K562 (cell line): ENCODE results near the gene DHPS. TPM values are rescaled to one million over a fixed set of nuclear protein-coding genes. Genes with fewer than 3 reads are reported as not detected.

Experiments
- CBFB ChIP-seq: sonication (generic); formaldehyde crosslinking; IDR thresholded peaks from 2 replicates; pipeline ENCODE4 v1.4.0; 2020; ENCODE audit warnings: mild to moderate bottlenecking, missing genetic modification reagents
- COPS2 ChIP-seq: fragments of 450-650 bp; conservative IDR thresholded peaks from 2 replicates; pipeline ENCODE4 v1.6.1; 2016; ENCODE audit warnings: mild to moderate bottlenecking, moderate library complexity
- HNRNPK ChIP-seq: fragments of 200-400 bp; formaldehyde crosslinking; IDR thresholded peaks from one replicate; pipeline ENCODE4 v1.6.1; 2018; ENCODE audit warnings: mild to moderate bottlenecking, low read depth, low read length; ENCODE audit not compliant: poor library complexity, severe bottlenecking
- MCM2 ChIP-seq: fragments of 450-650 bp; IDR thresholded peaks from 2 replicates; pipeline ENCODE4 v1.6.1; 2017; ENCODE audit warnings: low read depth, mild to moderate bottlenecking
- MEF2A ChIP-seq: IDR thresholded peaks from 2 replicates; pipeline ENCODE4 v1.6.1; 2011; ENCODE audit warnings: low read depth, mild to moderate bottlenecking, low read length, moderate library complexity; ENCODE audit not compliant: control insufficient read depth
- MYBL2 ChIP-seq, 2 experiments: fragments of 450-650 bp in 1 of 2; sonication (generic) in 1 of 2; formaldehyde crosslinking in 1 of 2; IDR thresholded peaks; 2 replicates each; pipeline versions ENCODE4 v1.6.1 to v1.8.1; 2017 to 2022; ENCODE audit warnings: borderline replicate concordance in 1 of 2, inconsistent platforms in 1 of 2, low read depth in 1 of 2, mild to moderate bottlenecking in 1 of 2, missing genetic modification reagents in 1 of 2, moderate library complexity in 1 of 2
- PCBP2 ChIP-seq: fragments of 200-400 bp; formaldehyde crosslinking; IDR thresholded peaks from 2 replicates; pipeline ENCODE4 v1.6.1; 2018; ENCODE audit warnings: low read length, low read depth, mild to moderate bottlenecking, moderate library complexity; ENCODE audit not compliant: poor library complexity, severe bottlenecking
- PTRF ChIP-seq: fragments of 450-650 bp; IDR thresholded peaks from 2 replicates; pipeline ENCODE4 v1.6.1; 2016; ENCODE audit warnings: mild to moderate bottlenecking, missing genetic modification characterization, missing compliant biosample characterization
- RBM25 ChIP-seq: fragments of 200-400 bp; formaldehyde crosslinking; IDR thresholded peaks from 2 replicates; pipeline ENCODE4 v1.6.1; 2018; ENCODE audit warnings: low read length, low read depth, moderate library complexity; ENCODE audit not compliant: severe bottlenecking
- ZNF436 ChIP-seq: fragments of 250-450, 450-650 bp; sonication (Bioruptor Pico); formaldehyde crosslinking; IDR thresholded peaks from 2 replicates; pipeline ENCODE4 v1.7.0; 2020; ENCODE audit warnings: mild to moderate bottlenecking
- ZNF717 ChIP-seq: fragments of 250-450 bp; sonication (Bioruptor Pico); IDR thresholded peaks from 2 replicates; pipeline ENCODE4 v1.5.0; 2021
- polyA plus RNA-seq, 8 experiments: library from polyadenylated mRNA; depleted of rRNA in 4 of 8; stranded (reverse) in 5 of 8; unstranded in 3 of 8; fragments of >200 nt; fragmentation: Nextera tagmentation in 2 of 8; fragmentation: Illumina TruSeq in 1 of 8; extraction: Ambion mirVana in 2 of 8; extraction: Trizol in 1 of 8; gene quantifications; 2 replicates each; pipeline versions ENCODE4 v1.2.1 to v1.2.3, GENCODE V29; 2011 to 2014; ENCODE audit warnings: inconsistent platforms in 1 of 8, missing spikeins in 1 of 8
- total RNA-seq, 7 experiments: library from RNA; depleted of rRNA in 6 of 7; stranded (reverse); fragments of >200 nt in 6 of 7; fragmentation: Illumina TruSeq in 2 of 7; extraction: Trizol in 2 of 7; gene quantifications; 2 replicates each; pipeline versions ENCODE4 v1.2.1 to v1.2.3, GENCODE V29; 2011 to 2021; ENCODE audit warnings: low replicate concordance in 1 of 7
- TF ChIP-seq, protein P1 (sequence below): sonication (generic); formaldehyde crosslinking; IDR thresholded peaks from 2 replicates; pipeline ENCODE4 v1.8.0; 2023; ENCODE audit warnings: mild to moderate bottlenecking, missing genetic modification reagents
- TF ChIP-seq, protein P2 (sequence below): fragments of 450-650 bp; formaldehyde crosslinking; IDR thresholded peaks from 2 replicates; pipeline ENCODE4 v1.4.0; 2022; ENCODE audit warnings: missing genetic modification characterization
- TF ChIP-seq, protein P3 (sequence below): fragments of 250-450 bp; sonication (Bioruptor Pico); IDR thresholded peaks from 2 replicates; pipeline ENCODE4 v1.8.0; 2022; ENCODE audit warnings: inconsistent platforms, mild to moderate bottlenecking, moderate library complexity, borderline replicate concordance
- TF ChIP-seq, protein P4 (sequence below): fragments of 450-650 bp; IDR thresholded peaks from 2 replicates; pipeline ENCODE4 v1.6.1; 2018; ENCODE audit not compliant: partially characterized antibody

The DHPS gene
- total and polyA plus RNA-seq, 9 of the 15 experiments (the other 6 are each of a cell fraction or from before 2014, with no cell fraction given): 47.1 to 110 (median 79.9) TPM

DNA sequence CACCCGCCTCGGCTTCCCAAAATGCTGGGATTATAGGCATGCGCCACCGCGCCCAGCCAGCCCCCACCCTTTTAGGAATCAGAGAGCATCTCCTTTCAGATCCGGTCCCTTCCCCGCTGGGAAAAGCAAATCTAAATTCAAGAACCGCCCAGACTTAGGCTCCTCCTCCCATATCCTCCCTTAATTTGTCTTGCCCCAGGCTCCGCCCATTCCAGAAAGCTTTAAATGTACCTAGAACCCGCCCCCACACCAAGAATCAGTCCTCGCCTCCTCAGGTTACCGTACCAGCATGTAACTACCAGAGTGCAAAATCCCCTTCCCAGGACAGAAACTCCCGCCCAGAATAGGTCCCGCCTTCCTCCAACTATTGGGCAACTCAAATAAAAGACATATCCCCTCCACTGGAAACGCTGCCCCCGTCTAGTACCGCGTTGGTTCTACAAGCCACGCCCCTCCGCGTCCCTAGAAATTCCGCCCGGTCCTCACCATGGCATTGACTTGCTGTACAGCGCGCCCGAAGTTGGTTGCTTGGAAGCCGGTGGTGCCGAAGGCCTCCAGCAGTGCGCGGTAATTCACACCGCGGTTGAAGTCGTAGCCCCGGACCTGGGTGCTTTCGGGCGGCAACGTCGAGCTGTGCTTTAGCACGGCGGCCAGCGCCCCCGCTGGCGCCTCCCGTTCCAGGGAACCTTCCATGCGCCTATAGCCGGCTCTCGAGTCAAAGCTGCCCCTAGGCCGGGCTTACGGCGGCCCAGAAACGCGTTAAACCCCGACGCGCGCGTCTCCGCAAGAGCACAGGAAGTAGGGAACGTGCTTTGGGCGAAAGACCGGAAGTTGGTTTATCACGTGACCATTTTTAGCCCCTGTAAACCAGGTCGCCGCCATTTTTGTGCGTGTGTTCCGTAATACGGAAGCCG, at the start of gene DHPS (continued):
- TF ChIP-seq, protein P1, sequence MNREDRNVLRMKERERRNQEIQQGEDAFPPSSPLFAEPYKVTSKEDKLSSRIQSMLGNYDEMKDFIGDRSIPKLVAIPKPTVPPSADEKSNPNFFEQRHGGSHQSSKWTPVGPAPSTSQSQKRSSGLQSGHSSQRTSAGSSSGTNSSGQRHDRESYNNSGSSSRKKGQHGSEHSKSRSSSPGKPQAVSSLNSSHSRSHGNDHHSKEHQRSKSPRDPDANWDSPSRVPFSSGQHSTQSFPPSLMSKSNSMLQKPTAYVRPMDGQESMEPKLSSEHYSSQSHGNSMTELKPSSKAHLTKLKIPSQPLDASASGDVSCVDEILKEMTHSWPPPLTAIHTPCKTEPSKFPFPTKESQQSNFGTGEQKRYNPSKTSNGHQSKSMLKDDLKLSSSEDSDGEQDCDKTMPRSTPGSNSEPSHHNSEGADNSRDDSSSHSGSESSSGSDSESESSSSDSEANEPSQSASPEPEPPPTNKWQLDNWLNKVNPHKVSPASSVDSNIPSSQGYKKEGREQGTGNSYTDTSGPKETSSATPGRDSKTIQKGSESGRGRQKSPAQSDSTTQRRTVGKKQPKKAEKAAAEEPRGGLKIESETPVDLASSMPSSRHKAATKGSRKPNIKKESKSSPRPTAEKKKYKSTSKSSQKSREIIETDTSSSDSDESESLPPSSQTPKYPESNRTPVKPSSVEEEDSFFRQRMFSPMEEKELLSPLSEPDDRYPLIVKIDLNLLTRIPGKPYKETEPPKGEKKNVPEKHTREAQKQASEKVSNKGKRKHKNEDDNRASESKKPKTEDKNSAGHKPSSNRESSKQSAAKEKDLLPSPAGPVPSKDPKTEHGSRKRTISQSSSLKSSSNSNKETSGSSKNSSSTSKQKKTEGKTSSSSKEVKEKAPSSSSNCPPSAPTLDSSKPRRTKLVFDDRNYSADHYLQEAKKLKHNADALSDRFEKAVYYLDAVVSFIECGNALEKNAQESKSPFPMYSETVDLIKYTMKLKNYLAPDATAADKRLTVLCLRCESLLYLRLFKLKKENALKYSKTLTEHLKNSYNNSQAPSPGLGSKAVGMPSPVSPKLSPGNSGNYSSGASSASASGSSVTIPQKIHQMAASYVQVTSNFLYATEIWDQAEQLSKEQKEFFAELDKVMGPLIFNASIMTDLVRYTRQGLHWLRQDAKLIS (CRISPR knock-in tag): no peak; the same call in 1 of the 2 replicates
- TF ChIP-seq, protein P2, sequence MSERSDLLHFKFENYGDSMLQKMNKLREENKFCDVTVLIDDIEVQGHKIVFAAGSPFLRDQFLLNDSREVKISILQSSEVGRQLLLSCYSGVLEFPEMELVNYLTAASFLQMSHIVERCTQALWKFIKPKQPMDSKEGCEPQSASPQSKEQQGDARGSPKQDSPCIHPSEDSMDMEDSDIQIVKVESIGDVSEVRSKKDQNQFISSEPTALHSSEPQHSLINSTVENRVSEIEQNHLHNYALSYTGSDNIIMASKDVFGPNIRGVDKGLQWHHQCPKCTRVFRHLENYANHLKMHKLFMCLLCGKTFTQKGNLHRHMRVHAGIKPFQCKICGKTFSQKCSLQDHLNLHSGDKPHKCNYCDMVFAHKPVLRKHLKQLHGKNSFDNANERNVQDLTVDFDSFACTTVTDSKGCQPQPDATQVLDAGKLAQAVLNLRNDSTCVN: 0 out of 2 replicates have a peak, but pooled peaks have one; percentile 42
- no peak for TF ChIP-seq ZNF717 (CRISPR knock-in tag)
- TF ChIP-seq MCM2: no peak
- no peak for TF ChIP-seq HNRNPK
- TF ChIP-seq CBFB (CRISPR knock-in tag): 0 out of 2 replicates have a peak, but pooled peaks have one; percentile 55
- no peak for TF ChIP-seq COPS2
- no peak; the same call in 1 of the 2 replicates for TF ChIP-seq MYBL2 (IDR thresholded peaks at IDR 0.05; ENCODE audit: low read depth)
- TF ChIP-seq MYBL2 (CRISPR knock-in tag; IDR thresholded peaks at IDR 0.05; ENCODE audit: borderline replicate concordance): no peak
- no peak for TF ChIP-seq PCBP2
- no peak for TF ChIP-seq RBM25
- TF ChIP-seq ZNF436 (CRISPR knock-in tag): no peak
- TF ChIP-seq, protein P3, sequence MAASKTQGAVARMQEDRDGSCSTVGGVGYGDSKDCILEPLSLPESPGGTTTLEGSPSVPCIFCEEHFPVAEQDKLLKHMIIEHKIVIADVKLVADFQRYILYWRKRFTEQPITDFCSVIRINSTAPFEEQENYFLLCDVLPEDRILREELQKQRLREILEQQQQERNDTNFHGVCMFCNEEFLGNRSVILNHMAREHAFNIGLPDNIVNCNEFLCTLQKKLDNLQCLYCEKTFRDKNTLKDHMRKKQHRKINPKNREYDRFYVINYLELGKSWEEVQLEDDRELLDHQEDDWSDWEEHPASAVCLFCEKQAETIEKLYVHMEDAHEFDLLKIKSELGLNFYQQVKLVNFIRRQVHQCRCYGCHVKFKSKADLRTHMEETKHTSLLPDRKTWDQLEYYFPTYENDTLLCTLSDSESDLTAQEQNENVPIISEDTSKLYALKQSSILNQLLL (CRISPR knock-in tag): no peak
- TF ChIP-seq MEF2A: no peak
- TF ChIP-seq PTRF (tag): no peak
- TF ChIP-seq, protein P4, sequence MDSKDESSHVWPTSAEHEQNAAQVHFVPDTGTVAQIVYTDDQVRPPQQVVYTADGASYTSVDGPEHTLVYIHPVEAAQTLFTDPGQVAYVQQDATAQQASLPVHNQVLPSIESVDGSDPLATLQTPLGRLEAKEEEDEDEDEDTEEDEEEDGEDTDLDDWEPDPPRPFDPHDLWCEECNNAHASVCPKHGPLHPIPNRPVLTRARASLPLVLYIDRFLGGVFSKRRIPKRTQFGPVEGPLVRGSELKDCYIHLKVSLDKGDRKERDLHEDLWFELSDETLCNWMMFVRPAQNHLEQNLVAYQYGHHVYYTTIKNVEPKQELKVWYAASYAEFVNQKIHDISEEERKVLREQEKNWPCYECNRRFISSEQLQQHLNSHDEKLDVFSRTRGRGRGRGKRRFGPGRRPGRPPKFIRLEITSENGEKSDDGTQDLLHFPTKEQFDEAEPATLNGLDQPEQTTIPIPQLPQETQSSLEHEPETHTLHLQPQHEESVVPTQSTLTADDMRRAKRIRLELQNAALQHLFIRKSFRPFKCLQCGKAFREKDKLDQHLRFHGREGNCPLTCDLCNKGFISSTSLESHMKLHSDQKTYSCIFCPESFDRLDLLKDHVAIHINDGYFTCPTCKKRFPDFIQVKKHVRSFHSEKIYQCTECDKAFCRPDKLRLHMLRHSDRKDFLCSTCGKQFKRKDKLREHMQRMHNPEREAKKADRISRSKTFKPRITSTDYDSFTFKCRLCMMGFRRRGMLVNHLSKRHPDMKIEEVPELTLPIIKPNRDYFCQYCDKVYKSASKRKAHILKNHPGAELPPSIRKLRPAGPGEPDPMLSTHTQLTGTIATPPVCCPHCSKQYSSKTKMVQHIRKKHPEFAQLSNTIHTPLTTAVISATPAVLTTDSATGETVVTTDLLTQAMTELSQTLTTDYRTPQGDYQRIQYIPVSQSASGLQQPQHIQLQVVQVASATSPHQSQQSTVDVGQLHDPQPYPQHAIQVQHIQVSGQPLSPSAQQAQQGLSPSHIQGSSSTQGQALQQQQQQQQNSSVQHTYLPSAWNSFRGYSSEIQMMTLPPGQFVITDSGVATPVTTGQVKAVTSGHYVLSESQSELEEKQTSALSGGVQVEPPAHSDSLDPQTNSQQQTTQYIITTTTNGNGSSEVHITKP: peak; percentile 44
